Cardiac muscle cell (in vitro differentiated cells and primary cell): ENCODE results near the gene CDC42EP3. TPM values are rescaled to one million over a fixed set of nuclear protein-coding genes. Genes with fewer than 3 reads are reported as not detected.

Source experiments
- DNase-seq, 2 donors: peaks; one replicate each; pipeline versions ENCODE4 v3.0.0 to v3.0.0-alpha.2; 2010 to 2017; ENCODE audit warnings: low read depth in 1 of 2, low spot score in 1 of 2
- H3K27ac ChIP-seq: fragments of 200-600 bp; sonication (generic); 2 replicates; pipeline ENCODE4 v1.5.1; 2016
- H3K27me3 ChIP-seq: fragments of 200-600 bp; sonication (generic); 2 replicates; pipeline ENCODE4 v1.6.0; 2016; ENCODE audit warnings: control low read depth
- H3K36me3 ChIP-seq: fragments of 200-600 bp; sonication (generic); 2 replicates; pipeline ENCODE4 v1.5.1; 2016; ENCODE audit warnings: control low read depth
- H3K4me1 ChIP-seq: fragments of 200-600 bp; sonication (generic); 2 replicates; pipeline ENCODE4 v1.8.1; 2017; ENCODE audit warnings: low read depth, mild to moderate bottlenecking, mixed run types
- H3K4me3 ChIP-seq: fragments of 200-600 bp; sonication (generic); 2 replicates; pipeline ENCODE4 v1.5.1; 2016; ENCODE audit warnings: mild to moderate bottlenecking
- H3K9me3 ChIP-seq: fragments of 200-600 bp; sonication (generic); 2 replicates; pipeline ENCODE4 v1.5.1; 2017; ENCODE audit warnings: low read depth, mild to moderate bottlenecking, control low read depth
- polyA plus RNA-seq: library from polyadenylated mRNA; unstranded; fragments of >200 nt; fragmentation: Nextera tagmentation; extraction: Ambion mirVana; gene quantifications from 2 replicates; pipeline ENCODE4 v1.2.1, GENCODE V29; 2016
- total RNA-seq: library from RNA; depleted of rRNA; stranded (reverse); fragments of >200 nt; gene quantifications from 2 replicates; pipeline ENCODE4 v1.2.3, GENCODE V29; 2016
- TF ChIP-seq, protein P1 (sequence below): IDR thresholded peaks from 2 replicates; pipeline ENCODE4 v1.5.1; 2012; ENCODE audit warnings: low read depth, mild to moderate bottlenecking, low read length

The CDC42EP3 gene, protein sequence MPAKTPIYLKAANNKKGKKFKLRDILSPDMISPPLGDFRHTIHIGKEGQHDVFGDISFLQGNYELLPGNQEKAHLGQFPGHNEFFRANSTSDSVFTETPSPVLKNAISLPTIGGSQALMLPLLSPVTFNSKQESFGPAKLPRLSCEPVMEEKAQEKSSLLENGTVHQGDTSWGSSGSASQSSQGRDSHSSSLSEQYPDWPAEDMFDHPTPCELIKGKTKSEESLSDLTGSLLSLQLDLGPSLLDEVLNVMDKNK
- 36.2 and 39.6 TPM in 2 replicates for total RNA-seq
- polyA plus RNA-seq, result 56.7 and 62.3 TPM in 2 replicates

DNA sequence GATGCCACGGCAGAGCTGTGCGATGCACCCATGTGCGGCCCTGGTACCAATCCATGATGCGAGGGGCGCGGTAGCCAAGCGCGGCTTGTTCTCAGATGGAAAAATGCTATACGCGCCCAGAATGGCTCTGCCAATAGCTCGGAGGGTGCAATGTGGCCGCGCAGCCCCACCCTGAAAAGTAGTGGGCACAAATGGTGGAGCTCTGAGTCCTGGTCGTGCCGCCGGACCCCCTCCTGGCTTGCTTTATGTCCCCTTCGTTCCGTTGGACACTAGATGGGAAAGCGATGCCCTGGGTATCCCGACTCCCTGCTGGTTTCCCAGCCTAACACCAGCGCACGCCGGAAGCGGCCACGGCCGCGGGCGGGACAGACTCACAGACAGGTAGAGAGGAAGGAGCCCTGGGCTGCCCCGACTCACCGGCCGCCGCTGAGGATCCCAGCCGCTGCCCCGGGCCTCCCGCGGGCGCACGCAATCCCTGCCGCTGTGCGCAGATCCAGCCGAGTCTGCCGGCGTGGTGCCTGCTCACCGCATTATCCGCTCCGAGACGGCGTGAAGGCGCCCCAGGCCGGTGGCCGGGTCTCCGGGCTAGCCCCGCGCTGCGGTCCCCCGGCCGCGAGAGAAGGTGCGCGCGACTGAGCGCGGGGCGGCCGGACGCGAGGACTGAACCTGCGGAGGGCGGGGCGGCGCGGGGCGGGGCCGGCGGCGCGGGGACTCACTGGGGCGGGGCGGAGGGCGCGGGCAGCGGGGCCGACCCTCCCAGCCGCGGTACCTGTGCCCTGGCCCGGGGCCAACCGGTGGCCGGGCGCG lies at the start of gene CDC42EP3:
Gene CDC42EP3 (minus strand): TSS at position 634 of the 807 bp plus-strand sequence. CDS start 25,055 bp downstream, outside the sequence.
- peak within 1 kb of the TSS; percentile 94 for H3K27ac ChIP-seq
- H3K4me1 ChIP-seq, result peaks cover 26% of the 10 kb centered on the region
- no peaks in the 10 kb centered on the region for H3K9me3 ChIP-seq
- peak within 1 kb of the TSS; percentile 90 for H3K4me3 ChIP-seq
- TF ChIP-seq, protein P1, sequence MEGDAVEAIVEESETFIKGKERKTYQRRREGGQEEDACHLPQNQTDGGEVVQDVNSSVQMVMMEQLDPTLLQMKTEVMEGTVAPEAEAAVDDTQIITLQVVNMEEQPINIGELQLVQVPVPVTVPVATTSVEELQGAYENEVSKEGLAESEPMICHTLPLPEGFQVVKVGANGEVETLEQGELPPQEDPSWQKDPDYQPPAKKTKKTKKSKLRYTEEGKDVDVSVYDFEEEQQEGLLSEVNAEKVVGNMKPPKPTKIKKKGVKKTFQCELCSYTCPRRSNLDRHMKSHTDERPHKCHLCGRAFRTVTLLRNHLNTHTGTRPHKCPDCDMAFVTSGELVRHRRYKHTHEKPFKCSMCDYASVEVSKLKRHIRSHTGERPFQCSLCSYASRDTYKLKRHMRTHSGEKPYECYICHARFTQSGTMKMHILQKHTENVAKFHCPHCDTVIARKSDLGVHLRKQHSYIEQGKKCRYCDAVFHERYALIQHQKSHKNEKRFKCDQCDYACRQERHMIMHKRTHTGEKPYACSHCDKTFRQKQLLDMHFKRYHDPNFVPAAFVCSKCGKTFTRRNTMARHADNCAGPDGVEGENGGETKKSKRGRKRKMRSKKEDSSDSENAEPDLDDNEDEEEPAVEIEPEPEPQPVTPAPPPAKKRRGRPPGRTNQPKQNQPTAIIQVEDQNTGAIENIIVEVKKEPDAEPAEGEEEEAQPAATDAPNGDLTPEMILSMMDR, result no peak
- peaks cover 3% of the 10 kb centered on the region for H3K27me3 ChIP-seq
- DNase-seq, result peak; percentile 33 to 77
- H3K36me3 ChIP-seq, result no peaks in the 10 kb centered on the region

DNA sequence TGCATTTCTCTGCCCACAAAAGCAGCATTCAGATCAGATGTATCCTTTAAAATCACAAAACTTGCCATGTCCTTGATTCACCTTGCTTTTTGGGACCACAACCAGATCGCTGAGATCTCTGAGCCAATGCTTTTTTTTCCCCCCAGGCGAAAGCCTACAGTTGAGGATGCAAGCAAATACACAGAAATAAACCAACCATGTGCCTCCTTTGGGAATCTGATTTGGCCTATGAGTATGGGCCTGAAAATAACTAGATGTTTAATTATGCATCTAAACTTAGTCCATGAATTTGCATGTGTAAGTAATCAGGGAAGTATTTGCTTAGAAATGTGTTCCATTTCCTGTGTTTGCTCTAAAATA lies 49.7 kb upstream of the CDC42EP3 start:
- Histone ChIP-seq H3K27me3 (no peaks in the 10 kb centered on the region), H3K36me3 (no peaks in the 10 kb centered on the region), H3K4me3 (no peak overlapping the region), H3K9me3 (no peaks in the 10 kb centered on the region), H3K27ac (no peak overlapping the region), H3K4me1 (no peaks in the 10 kb centered on the region)
- TF ChIP-seq, protein P1, result no peak
- DNase-seq, result no peak

DNA sequence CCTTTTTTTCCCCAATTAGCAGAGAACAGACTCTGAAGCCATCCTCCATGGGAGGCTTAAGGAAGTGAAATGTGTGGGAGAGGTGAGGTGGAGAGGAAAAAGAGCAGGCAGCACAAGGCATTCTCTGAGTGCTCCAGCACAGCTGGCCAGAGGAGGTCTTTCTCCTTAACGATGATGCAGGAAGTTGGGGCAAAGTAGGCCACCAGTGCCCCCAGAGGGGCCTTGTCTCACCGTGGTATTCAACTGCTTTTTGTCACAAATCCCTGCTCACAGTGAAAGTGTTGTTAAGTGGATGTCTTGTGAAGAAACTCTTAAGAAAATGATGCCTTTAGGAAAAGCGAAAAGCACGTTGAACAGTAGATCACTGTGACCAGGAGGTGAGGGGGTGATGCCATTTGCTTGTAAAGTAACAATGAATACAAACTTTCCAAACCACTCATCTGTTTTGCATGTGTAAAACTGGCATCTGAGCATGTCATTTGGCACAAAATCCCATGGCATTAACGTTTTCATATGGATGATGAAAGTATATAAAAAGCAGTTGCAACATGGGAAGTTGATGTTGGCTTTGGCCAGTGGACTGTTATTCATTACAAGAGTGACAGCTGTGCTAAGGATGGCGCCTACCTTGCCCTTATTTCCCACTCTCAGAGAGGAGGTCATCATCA lies 49.2 kb upstream of the CDC42EP3 start:
- Histone ChIP-seq H3K27ac (no peak overlapping the region), H3K27me3 (no peaks in the 10 kb centered on the region), H3K4me1 (no peaks in the 10 kb centered on the region), H3K36me3 (no peaks in the 10 kb centered on the region), H3K9me3 (no peaks in the 10 kb centered on the region), H3K4me3 (no peak overlapping the region)
- DNase-seq, result peak in 1 of 2 donors; percentile 46
- TF ChIP-seq, protein P1, result no peak

DNA sequence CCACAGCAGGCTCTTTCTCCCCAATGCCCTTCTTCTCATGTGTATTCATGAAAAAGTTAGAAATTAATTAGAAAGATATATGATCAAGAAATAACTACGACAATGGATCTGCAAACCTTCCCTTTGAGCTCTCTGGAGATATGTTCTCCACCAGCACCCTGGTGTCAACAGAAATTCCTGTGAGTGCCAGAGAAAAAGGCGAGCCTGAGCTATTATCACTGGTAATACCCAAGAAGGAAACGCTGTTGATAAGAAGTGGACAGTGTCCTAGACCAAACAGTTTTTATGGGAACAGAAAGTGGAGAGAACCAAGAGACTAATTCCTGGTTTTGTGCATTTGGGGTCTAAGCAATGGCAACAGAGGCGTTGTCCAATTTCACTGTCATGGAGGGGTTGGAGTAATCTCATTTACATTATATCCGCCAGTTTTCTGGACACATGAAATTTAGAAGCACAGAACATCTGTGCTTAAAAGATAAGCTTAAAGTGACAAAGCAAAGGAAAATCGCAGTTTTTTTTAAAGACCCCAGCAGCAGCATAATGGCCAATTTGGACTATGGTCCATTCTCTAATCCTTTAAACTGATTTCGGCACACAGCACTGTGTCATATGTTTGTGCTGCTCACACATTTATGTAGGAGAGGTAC lies 47.2 kb upstream of the CDC42EP3 start:
- DNase-seq, result no peak

More for the DNA sequence above, 47.2 kb upstream of the CDC42EP3 start:
- TF ChIP-seq, protein P1, result no peak
- Histone ChIP-seq H3K4me1 (no peaks in the 10 kb centered on the region), H3K36me3 (no peaks in the 10 kb centered on the region), H3K4me3 (no peak overlapping the region), H3K27ac (no peak overlapping the region), H3K9me3 (no peaks in the 10 kb centered on the region), H3K27me3 (no peaks in the 10 kb centered on the region)
